ENCODE data around the gene PSG3.
"Not testable (repeated sequence)": the region's sequence is repeated elsewhere in the genome, so short reads cannot be mapped to it uniquely, and the experiment has no call there.

Gene PSG3

GRCh38 chr19:42693760-42694350, 46.4 kb downstream of the PSG3 start:
- DNase-seq, result peak; percentile 24

- DNase-seq, result peak; percentile 45
Observed at GRCh38 chr19:42683917-42684513, 56.3 kb downstream of the PSG3 start.

GRCh38 chr19:42676326-42676725, 64.0 kb downstream of the PSG3 start:
- DNase-seq, result not testable (repeated sequence)

- not testable (repeated sequence) for DNase-seq
Observed at GRCh38 chr19:42674549-42674948, 65.7 kb downstream of the PSG3 start.
